Stimulated activated naive B cell treated with anti-CD40 and anti-IgM and Interleukin-4, amounts not matched to agents 10 μg/mL and 1 μg/mL and 100 μg/mL, for 72 hours (primary cell): ENCODE measurements around the gene SEC22A.
A peak's percentile ranks its signal among the peaks of the same experiment; 100 is the strongest.

ENCODE experiments used
- ATAC-seq, 2 donors: fragments of 150-1000 bp; cut with Tn5 transposase; replicated peaks; 2 replicates each; pipeline ENCODE4 v1.10.0; 2021; ENCODE audit warnings: moderate library complexity in 1 of 2
- DNase-seq: peaks from one replicate; pipeline ENCODE4 v3.0.0; 2021
- H3K27ac Mint-ChIP-seq: one replicate; pipeline ENCODE4 v1.8.0; 2022; ENCODE audit warnings: mild to moderate bottlenecking, mixed read lengths
- H3K27me3 Mint-ChIP-seq, 2 donors: one replicate each; pipeline ENCODE4 v1.8.0; 2022; ENCODE audit warnings: mixed read lengths in 2 of 2
- H3K36me3 Mint-ChIP-seq, 2 donors: one replicate each; pipeline ENCODE4 v1.8.0; 2022; ENCODE audit warnings: mixed read lengths in 2 of 2, mild to moderate bottlenecking in 1 of 2
- H3K4me1 Mint-ChIP-seq, 2 donors: one replicate each; pipeline ENCODE4 v1.8.0; 2022; ENCODE audit warnings: mixed read lengths in 2 of 2, mild to moderate bottlenecking in 1 of 2
- H3K4me3 Mint-ChIP-seq, 2 donors: one replicate each; pipeline ENCODE4 v1.8.0; 2022; ENCODE audit warnings: mild to moderate bottlenecking in 2 of 2, mixed read lengths in 2 of 2, moderate library complexity in 1 of 2
- H3K9me3 Mint-ChIP-seq, 2 donors: one replicate each; pipeline ENCODE4 v1.8.0; 2022; ENCODE audit warnings: mixed read lengths in 2 of 2, mild to moderate bottlenecking in 1 of 2

SEC22A gene

GRCh38 chr3:123291404-123291803 lies 89.7 kb downstream of the SEC22A start:
- ATAC-seq (no peak), DNase-seq (no peak)
- Mint-ChIP-seq H3K9me3 (peaks cover 0 to 5% of the 10 kb centered on the region in 2 donors), H3K27ac (no peak overlapping the region), H3K4me1 (no peaks in the 10 kb centered on the region), H3K4me3 (no peak overlapping the region), H3K27me3 (peaks cover 22 to 26% of the 10 kb centered on the region in 2 donors), H3K36me3 (peaks cover 0 to 3% of the 10 kb centered on the region in 2 donors)

DNA sequence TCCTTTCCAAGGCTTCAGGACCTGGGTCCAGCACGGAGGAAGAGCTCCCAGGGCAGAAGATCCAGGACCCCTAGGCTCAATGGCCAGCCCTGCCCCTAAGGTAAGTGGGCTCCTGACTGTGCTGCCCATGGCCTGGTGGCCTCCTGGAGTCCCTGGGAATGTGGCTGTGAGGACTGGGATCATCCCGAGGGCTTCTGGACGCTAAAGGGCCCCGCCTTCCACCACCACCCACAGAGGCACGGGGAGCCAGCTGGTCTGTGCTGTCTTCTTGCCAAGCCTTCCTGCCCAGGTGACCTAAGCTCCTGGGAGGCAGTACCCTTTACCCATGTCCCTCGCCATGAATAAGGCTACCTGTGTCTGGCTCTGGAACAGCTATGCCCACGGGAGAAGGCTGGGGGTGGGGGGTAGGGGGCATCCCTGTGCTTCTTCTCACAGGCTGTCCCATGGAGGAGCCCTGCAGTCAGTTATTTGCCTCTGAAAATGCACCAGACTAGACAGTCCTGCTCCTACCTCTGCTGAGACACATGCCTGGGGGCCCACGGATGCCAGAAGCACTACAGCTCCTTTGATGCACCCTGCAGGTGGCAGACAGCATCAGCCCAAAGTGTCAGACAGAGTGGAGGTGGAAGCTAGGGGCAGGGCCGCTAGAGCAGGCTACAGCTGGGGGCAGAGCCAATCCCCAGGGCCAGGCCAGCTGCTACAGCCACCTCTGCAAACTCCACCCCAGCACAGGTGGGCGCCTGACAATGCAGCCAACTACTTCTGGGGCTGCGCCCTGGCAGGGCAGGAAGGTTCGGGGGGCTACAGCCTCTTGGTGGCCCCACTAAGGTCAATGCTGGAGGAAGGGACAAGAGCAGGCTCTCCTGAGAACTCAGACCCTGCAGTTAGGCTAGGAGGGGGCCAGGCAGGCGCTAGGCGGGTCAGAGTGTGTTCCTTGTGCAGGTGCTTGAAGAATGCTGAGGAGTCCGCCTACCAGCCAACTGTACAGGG lies 90.9 kb downstream of the SEC22A start:
- no peaks in the 10 kb centered on the region for H3K9me3 Mint-ChIP-seq
- no peaks in the 10 kb centered on the region for H3K4me1 Mint-ChIP-seq
- ATAC-seq, result peak in 1 of 2 donors; percentile 15
- H3K27ac Mint-ChIP-seq, result no peak overlapping the region
- no peak overlapping the region for H3K4me3 Mint-ChIP-seq
- DNase-seq, result no peak
- H3K27me3 Mint-ChIP-seq, result peaks cover 21 to 22% of the 10 kb centered on the region in 2 donors
- H3K36me3 Mint-ChIP-seq, result peaks cover 0 to 3% of the 10 kb centered on the region in 2 donors

GRCh38 chr3:123294296-123294938 lies 92.7 kb downstream of the SEC22A start:
- H3K36me3 Mint-ChIP-seq, result peaks cover 0 to 3% of the 10 kb centered on the region in 2 donors
- no peak for DNase-seq
- peaks cover 20 to 22% of the 10 kb centered on the region in 2 donors for H3K27me3 Mint-ChIP-seq
- no peak overlapping the region for H3K4me3 Mint-ChIP-seq
- no peaks in the 10 kb centered on the region for H3K4me1 Mint-ChIP-seq
- H3K9me3 Mint-ChIP-seq, result no peaks in the 10 kb centered on the region
- ATAC-seq, result no peak
- no peak overlapping the region for H3K27ac Mint-ChIP-seq

- ATAC-seq (no peak), DNase-seq (no peak)
- Mint-ChIP-seq H3K4me3 (no peak overlapping the region), H3K27ac (no peak overlapping the region), H3K9me3 (no peaks in the 10 kb centered on the region), H3K4me1 (no peaks in the 10 kb centered on the region), H3K36me3 (no peaks in the 10 kb centered on the region), H3K27me3 (peaks cover 15 to 16% of the 10 kb centered on the region in 2 donors)
These were observed 93.6 kb downstream of the SEC22A start for GRCh38 chr3:123295171-123295900.

GRCh38 chr3:123295901-123296250 lies 94.1 kb downstream of the SEC22A start:
- H3K4me3 Mint-ChIP-seq, result no peak overlapping the region
- H3K4me1 Mint-ChIP-seq, result no peaks in the 10 kb centered on the region
- H3K36me3 Mint-ChIP-seq, result no peaks in the 10 kb centered on the region
- no peak for ATAC-seq
- DNase-seq, result no peak
- H3K27ac Mint-ChIP-seq, result no peak overlapping the region
- H3K9me3 Mint-ChIP-seq, result no peaks in the 10 kb centered on the region
- peaks cover 11% of the 10 kb centered on the region in 2 donors for H3K27me3 Mint-ChIP-seq

DNA sequence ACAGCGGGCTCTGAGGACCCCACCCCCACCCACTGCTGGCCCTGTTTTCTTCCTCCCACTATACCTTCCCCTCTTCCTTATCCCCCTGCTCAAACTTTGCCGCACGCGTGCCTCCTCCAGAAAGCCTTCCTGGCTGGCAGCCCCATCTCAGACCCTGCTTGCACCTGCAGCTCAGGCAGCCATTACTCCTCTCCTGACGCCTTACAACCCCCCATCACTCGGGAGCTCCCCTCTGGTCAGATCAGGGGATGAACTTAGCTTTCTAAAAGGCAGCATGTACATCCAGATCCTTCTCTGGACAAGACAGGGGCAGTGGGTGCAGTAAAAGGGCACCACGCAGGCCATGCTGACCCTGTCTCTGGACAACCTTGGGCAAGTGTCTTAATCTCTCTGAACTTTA lies 94.5 kb downstream of the SEC22A start:
- Mint-ChIP-seq H3K9me3 (no peaks in the 10 kb centered on the region), H3K4me1 (no peaks in the 10 kb centered on the region), H3K36me3 (no peaks in the 10 kb centered on the region), H3K4me3 (no peak overlapping the region), H3K27ac (no peak overlapping the region), H3K27me3 (peaks cover 7 to 11% of the 10 kb centered on the region in 2 donors)
- DNase-seq (no peak), ATAC-seq (no peak)

DNA sequence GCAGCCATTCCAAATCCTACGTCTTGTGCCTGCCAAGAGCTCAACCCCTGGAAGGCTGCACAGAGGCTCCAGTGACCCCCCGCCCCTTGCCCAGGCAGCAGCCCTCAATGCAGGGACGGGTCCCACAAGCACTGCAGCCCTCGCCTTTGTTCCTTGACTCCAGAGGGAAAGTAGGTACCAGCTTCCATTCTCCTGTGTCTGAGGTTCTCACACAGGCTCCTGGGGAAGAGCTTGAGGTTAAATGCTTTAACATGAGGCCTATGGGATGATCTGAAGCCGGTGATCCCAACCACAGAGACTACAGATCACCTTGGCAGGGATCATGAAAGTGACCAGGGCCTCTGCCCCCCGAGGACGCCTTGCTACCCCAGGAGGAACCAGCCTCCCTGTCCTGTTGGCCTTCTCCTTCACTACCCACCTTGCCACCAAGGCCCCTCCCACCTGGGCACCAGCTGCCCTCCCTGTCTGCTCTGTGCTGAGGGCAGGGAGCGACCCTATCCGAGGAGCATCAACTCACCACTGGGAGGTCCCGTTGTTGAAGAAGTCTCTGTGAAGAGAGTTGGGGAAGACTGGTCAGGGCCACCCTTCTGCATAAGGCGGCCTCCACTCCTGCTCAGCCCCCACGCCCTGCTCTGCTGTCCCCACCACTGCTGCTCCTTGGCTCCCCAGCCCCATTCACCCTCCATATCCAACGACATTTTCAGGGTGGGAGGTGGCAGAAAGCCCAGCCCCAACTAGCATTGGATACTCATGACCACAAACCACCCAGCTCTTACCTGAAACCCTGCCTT lies 95.3 kb downstream of the SEC22A start:
- Mint-ChIP-seq H3K27ac (no peak overlapping the region), H3K27me3 (peaks cover 1 to 11% of the 10 kb centered on the region in 2 donors), H3K4me3 (no peak overlapping the region), H3K4me1 (peaks cover 0 to under 1% of the 10 kb centered on the region in 2 donors), H3K36me3 (no peaks in the 10 kb centered on the region), H3K9me3 (no peaks in the 10 kb centered on the region)
- no peak for ATAC-seq
- no peak for DNase-seq

- no peak for DNase-seq
- Mint-ChIP-seq H3K9me3 (no peaks in the 10 kb centered on the region), H3K27me3 (peaks cover 0 to 12% of the 10 kb centered on the region in 2 donors), H3K4me1 (peaks cover 0 to 6% of the 10 kb centered on the region in 2 donors), H3K4me3 (no peak overlapping the region), H3K36me3 (no peaks in the 10 kb centered on the region), H3K27ac (no peak overlapping the region)
- ATAC-seq, result no peak
These were observed 95.8 kb downstream of the SEC22A start for GRCh38 chr3:123297627-123297899.

- peaks cover 0 to 13% of the 10 kb centered on the region in 2 donors for H3K27me3 Mint-ChIP-seq
- DNase-seq (no peak), ATAC-seq (no peak)
- no peaks in the 10 kb centered on the region for H3K36me3 Mint-ChIP-seq
- H3K9me3 Mint-ChIP-seq, result no peaks in the 10 kb centered on the region
- H3K4me3 Mint-ChIP-seq, result no peak overlapping the region
- no peak overlapping the region for H3K27ac Mint-ChIP-seq
- peaks cover 0 to 8% of the 10 kb centered on the region in 2 donors for H3K4me1 Mint-ChIP-seq
These were observed 97.2 kb downstream of the SEC22A start for GRCh38 chr3:123298903-123299302.

- Mint-ChIP-seq H3K9me3 (no peaks in the 10 kb centered on the region), H3K4me1 (peaks cover 0 to 8% of the 10 kb centered on the region in 2 donors), H3K27ac (no peak overlapping the region), H3K36me3 (no peaks in the 10 kb centered on the region), H3K4me3 (no peak overlapping the region), H3K27me3 (peaks cover 0 to 6% of the 10 kb centered on the region in 2 donors)
- DNase-seq, result no peak
- ATAC-seq, result no peak
These were observed 97.8 kb downstream of the SEC22A start for GRCh38 chr3:123299581-123299980.

DNA sequence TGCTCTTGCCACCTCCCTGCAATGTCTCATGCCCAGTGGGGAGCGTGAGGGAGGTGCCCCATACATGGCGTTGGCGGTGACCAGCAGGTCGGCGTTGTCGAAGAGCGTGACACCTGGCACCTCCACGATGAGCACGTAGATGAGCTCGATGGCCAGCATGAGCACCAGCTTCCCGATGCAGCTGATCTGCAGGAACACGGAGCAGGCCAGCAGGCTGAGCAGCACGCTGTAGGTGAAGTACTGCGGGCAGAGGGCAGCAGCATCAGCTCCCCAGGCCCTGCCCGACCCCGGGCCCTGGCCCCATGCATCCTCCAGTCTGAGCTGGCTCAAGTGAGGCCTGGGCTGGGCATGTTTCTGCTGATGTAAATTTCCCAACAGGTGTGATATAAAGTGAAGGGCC lies 98.3 kb downstream of the SEC22A start:
- Mint-ChIP-seq H3K27ac (no peak overlapping the region), H3K9me3 (no peaks in the 10 kb centered on the region), H3K4me1 (peaks cover 0 to 8% of the 10 kb centered on the region in 2 donors), H3K36me3 (no peaks in the 10 kb centered on the region), H3K4me3 (no peak overlapping the region), H3K27me3 (peaks cover 0 to 4% of the 10 kb centered on the region in 2 donors)
- ATAC-seq (no peak), DNase-seq (no peak)

- H3K4me1 Mint-ChIP-seq, result peaks cover 0 to 8% of the 10 kb centered on the region in 2 donors
- H3K36me3 Mint-ChIP-seq, result no peaks in the 10 kb centered on the region
- H3K27ac Mint-ChIP-seq, result no peak overlapping the region
- ATAC-seq (no peak), DNase-seq (no peak)
- H3K4me3 Mint-ChIP-seq, result no peak overlapping the region
- peaks cover 0 to 4% of the 10 kb centered on the region in 2 donors for H3K27me3 Mint-ChIP-seq
- no peaks in the 10 kb centered on the region for H3K9me3 Mint-ChIP-seq
These were observed 98.8 kb downstream of the SEC22A start for GRCh38 chr3:123300583-123300982.

GRCh38 chr3:123301331-123302184 lies 99.8 kb downstream of the SEC22A start:
- no peak overlapping the region for H3K27ac Mint-ChIP-seq
- H3K36me3 Mint-ChIP-seq, result no peaks in the 10 kb centered on the region

More at GRCh38 chr3:123301331-123302184, 99.8 kb downstream of the SEC22A start:
- ATAC-seq, result no peak
- H3K27me3 Mint-ChIP-seq, result peaks cover 0 to 4% of the 10 kb centered on the region in 2 donors
- no peaks in the 10 kb centered on the region for H3K9me3 Mint-ChIP-seq
- peaks cover 0 to 8% of the 10 kb centered on the region in 2 donors for H3K4me1 Mint-ChIP-seq
- DNase-seq, result no peak
- H3K4me3 Mint-ChIP-seq, result no peak overlapping the region
